Activated T-helper 2 cell treated with anti-CD3 and anti-CD28 coated beads, Interferon-gamma antibody, Interleukin-2, Interleukin-4, amounts not matched to agents 10 μg/mL and 5 μg/mL and 100 μg/mL, durations not matched to agents 14 hours and 24 hours and 36 hours (primary cell): ENCODE measurements around the gene MSX1. TPM values are rescaled to one million over a fixed set of nuclear protein-coding genes. Genes with fewer than 3 reads are reported as not detected.
"Not testable (repeated sequence)": the region's sequence is repeated elsewhere in the genome, so short reads cannot be mapped to it uniquely, and the experiment has no call there.

ENCODE experiments used
- DNase-seq: peaks from one replicate; pipeline ENCODE4 v3.0.0; 2021; ENCODE audit warnings: low spot score
- H3K27ac Mint-ChIP-seq: one replicate; pipeline ENCODE4 v1.8.0; 2021; ENCODE audit warnings: mixed read lengths
- H3K27me3 Mint-ChIP-seq: one replicate; pipeline ENCODE4 v1.8.0; 2021; ENCODE audit warnings: low read depth, mixed read lengths
- H3K36me3 Mint-ChIP-seq: one replicate; pipeline ENCODE4 v1.8.0; 2021; ENCODE audit warnings: low read depth, mixed read lengths
- H3K4me1 Mint-ChIP-seq: one replicate; pipeline ENCODE4 v1.8.0; 2021; ENCODE audit warnings: low read depth, mixed read lengths
- H3K4me3 Mint-ChIP-seq: one replicate; pipeline ENCODE4 v1.8.0; 2021; ENCODE audit warnings: low read depth, mild to moderate bottlenecking, moderate library complexity, mixed read lengths
- H3K9me3 Mint-ChIP-seq: one replicate; pipeline ENCODE4 v1.8.0; 2021; ENCODE audit warnings: mixed read lengths
- intact Hi-C: fragments of 100-400 bp; cut with micrococcal nuclease; formaldehyde crosslinking; loops from one replicate; pipeline ENCODE4 v1.15.1; 2023
- total RNA-seq: library from RNA; stranded (reverse); gene quantifications from 2 replicates; pipeline ENCODE4 v1.2.3, GENCODE V29; 2022

MSX1 gene
- total RNA-seq = not detected in 2 replicates

DNA sequence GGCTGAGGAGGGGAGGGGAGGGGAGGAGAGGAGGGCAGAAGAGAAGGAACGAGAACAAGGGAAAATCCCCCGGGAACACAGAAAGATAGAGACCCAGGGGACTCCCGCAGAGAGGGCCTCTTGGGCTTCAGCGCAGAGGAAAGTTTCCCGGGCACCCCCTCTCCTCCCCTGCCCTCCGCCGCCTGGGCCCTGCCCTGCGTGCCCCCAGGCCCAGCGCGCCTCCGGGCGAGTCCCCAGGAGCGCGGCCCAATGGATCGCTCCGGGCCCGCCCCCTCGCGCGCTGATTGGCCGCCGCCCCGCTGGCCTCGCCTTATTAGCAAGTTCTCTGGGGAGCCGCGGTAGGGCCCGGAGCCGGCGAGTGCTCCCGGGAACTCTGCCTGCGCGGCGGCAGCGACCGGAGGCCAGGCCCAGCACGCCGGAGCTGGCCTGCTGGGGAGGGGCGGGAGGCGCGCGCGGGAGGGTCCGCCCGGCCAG, at the start of gene MSX1:
MSX1 (plus strand) TSS at position 341 of the 474 bp plus-strand sequence. CDS start 235 bp downstream, outside the sequence.
- Mint-ChIP-seq H3K4me3 (peak within 1 kb of the TSS; percentile 60), H3K36me3 (no peaks in the 10 kb centered on the region), H3K4me1 (peaks cover 9% of the 10 kb centered on the region), H3K27ac (no peak within 1 kb of the TSS), H3K9me3 (peaks cover 6% of the 10 kb centered on the region), H3K27me3 (peaks cover 75% of the 10 kb centered on the region)
- intact Hi-C loops = no loop called here
- no peak for DNase-seq

DNA sequence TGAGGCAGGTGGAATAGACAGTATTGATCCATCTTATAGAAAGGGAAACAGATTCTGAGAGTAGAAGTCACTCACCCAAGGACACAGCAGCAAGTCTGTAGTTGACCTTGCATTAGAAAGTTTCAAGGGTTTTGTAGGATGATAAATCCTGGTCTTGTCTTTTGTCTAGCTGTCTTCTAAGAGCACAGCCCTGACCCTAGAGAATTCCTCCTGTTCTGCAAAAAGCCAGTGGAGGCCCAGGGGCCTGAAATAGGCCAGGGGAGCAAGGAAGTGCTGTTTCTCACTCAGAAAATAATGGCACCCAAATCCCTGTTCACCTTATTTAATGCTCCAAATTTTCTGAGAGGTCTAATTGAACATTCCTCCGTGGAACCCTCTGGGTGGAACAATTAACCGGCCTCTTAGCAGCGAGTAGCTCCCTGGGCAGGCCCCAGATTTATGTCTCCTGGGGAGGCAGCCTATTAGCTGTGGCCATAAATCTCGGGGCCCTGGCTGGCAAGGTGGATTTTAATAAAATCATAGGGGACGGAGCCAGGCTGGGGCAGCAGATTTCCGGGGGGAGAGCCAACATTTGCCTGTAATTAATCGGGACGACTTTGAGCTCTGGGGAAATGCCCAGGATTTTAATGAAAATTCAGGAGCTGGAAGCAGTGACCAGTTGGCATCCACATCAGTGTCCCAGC, 49.2 kb upstream of the MSX1 start:
- no peak overlapping the region for H3K4me3 Mint-ChIP-seq
- H3K27ac Mint-ChIP-seq = no peak overlapping the region
- H3K27me3 Mint-ChIP-seq = no peaks in the 10 kb centered on the region
- intact Hi-C loops = no loop called here
- DNase-seq = no peak
- H3K36me3 Mint-ChIP-seq = no peaks in the 10 kb centered on the region
- H3K4me1 Mint-ChIP-seq = no peaks in the 10 kb centered on the region
- H3K9me3 Mint-ChIP-seq = peaks cover 3% of the 10 kb centered on the region

DNA sequence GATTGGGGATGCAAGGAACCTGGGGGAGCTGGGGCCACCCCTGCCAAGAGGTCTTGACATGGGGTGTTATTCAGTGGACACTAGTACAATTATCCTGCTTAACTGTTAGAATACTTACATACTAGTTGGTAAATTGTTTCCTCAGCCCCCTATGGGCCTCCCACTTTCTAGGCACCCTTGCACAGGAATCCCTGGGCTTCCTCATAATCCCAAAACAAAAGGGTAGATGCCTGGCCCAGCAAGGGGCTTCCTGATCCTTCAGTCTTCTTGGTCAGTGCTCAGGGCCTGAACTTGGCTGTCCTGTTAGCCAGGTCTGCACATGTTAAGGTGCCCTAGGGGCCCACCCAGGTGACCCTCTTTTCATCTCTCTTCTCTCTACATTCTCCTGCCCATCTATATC, 48.7 kb upstream of the MSX1 start:
- Mint-ChIP-seq H3K4me1 (no peaks in the 10 kb centered on the region), H3K27me3 (no peaks in the 10 kb centered on the region), H3K4me3 (no peak overlapping the region), H3K27ac (no peak overlapping the region), H3K9me3 (no peaks in the 10 kb centered on the region), H3K36me3 (no peaks in the 10 kb centered on the region)
- intact Hi-C loops = no loop called here
- no peak for DNase-seq

GRCh38 chr4:4812145-4812794, 47.2 kb upstream of the MSX1 start:
- no peaks in the 10 kb centered on the region for H3K27me3 Mint-ChIP-seq
- no peak for DNase-seq
- H3K9me3 Mint-ChIP-seq = peaks cover 3% of the 10 kb centered on the region
- H3K27ac Mint-ChIP-seq = no peak overlapping the region
- intact Hi-C loops = no loop called here
- H3K36me3 Mint-ChIP-seq = no peaks in the 10 kb centered on the region
- H3K4me1 Mint-ChIP-seq = no peaks in the 10 kb centered on the region
- no peak overlapping the region for H3K4me3 Mint-ChIP-seq

- Mint-ChIP-seq H3K27ac (no peak overlapping the region), H3K27me3 (no peaks in the 10 kb centered on the region), H3K4me3 (no peak overlapping the region), H3K9me3 (peaks cover 3% of the 10 kb centered on the region), H3K4me1 (no peaks in the 10 kb centered on the region), H3K36me3 (no peaks in the 10 kb centered on the region)
- intact Hi-C loops = no loop called here
- no peak for DNase-seq
These were observed 40.9 kb upstream of the MSX1 start for GRCh38 chr4:4818415-4819212.

- no peak for DNase-seq
- Mint-ChIP-seq H3K27ac (no peak overlapping the region), H3K27me3 (no peaks in the 10 kb centered on the region), H3K4me3 (no peak overlapping the region), H3K4me1 (no peaks in the 10 kb centered on the region), H3K9me3 (peaks cover 3% of the 10 kb centered on the region), H3K36me3 (no peaks in the 10 kb centered on the region)
- intact Hi-C loops = no loop called here
These were observed 40.3 kb upstream of the MSX1 start for GRCh38 chr4:4819213-4819606.

DNA sequence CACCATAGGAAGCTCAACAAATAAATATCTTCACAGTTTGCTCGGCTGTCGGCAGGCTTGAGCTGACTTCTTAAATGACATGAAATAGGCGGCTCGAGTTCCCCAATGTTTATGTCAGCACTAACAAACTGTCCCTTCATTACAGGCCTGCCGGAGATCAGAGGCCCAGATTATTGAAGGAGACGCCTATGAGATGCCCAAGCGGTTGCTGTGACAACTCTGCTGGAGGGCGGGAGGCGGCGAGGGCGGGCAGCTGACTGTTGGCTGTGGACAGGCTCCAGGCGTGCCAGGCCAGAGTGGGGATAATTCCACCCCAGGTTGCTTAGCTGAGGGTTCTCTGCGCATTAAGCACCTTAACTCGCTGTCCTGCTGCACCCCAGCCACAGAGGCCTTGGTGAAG, 39.2 kb upstream of the MSX1 start:
- no peak overlapping the region for H3K27ac Mint-ChIP-seq
- no peaks in the 10 kb centered on the region for H3K27me3 Mint-ChIP-seq
- intact Hi-C loops = no loop called here
- H3K9me3 Mint-ChIP-seq = peaks cover 3% of the 10 kb centered on the region
- H3K4me1 Mint-ChIP-seq = no peaks in the 10 kb centered on the region
- H3K4me3 Mint-ChIP-seq = no peak overlapping the region
- no peak for DNase-seq
- no peaks in the 10 kb centered on the region for H3K36me3 Mint-ChIP-seq

DNA sequence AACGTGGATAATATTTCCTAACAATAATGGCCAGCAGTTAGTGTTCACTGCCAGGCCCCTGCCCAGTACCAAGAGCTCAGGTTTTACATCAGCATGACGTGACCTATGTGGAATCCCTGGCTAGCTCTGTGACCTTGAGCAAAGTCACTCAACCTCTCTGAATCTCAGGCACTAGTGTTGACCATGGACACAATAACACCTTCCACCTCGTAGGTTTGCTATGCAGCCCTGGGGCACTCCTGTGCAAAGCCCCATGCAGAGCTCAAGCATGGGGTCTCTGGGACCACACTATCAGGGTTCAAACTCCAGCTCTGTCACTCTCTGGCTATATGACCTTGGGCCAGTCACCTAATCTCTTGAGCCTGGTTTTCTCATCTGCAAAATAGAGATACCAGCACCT, 38.7 kb upstream of the MSX1 start:
- Mint-ChIP-seq H3K4me1 (no peaks in the 10 kb centered on the region), H3K9me3 (peaks cover 3% of the 10 kb centered on the region), H3K4me3 (no peak overlapping the region), H3K36me3 (no peaks in the 10 kb centered on the region), H3K27me3 (no peaks in the 10 kb centered on the region), H3K27ac (no peak overlapping the region)
- no peak for DNase-seq
- intact Hi-C loops = no loop called here

DNA sequence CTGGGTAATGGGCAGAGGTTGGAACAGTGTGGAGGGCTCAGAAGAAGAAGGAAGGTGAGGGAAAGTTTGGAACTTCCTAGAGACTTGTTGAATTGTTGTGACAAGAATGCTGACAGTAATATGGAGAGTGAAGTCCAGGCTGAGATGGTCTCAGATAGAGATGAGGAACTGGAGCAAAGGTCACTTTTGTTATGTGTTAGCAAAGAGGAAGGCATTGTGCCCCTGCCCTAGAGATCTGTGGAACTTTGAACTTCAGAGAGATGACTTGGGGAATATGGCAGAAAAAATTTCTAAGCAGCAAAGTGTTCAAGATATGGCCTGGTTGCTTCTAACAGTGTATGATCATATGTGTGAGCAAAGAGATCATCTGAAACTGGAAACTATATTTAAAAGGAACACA, 37.9 kb upstream of the MSX1 start:
- Mint-ChIP-seq H3K9me3 (peaks cover 3% of the 10 kb centered on the region), H3K36me3 (no peaks in the 10 kb centered on the region), H3K27ac (no peak overlapping the region), H3K4me3 (no peak overlapping the region), H3K4me1 (no peaks in the 10 kb centered on the region), H3K27me3 (no peaks in the 10 kb centered on the region)
- intact Hi-C loops = no loop called here
- DNase-seq = no peak

DNA sequence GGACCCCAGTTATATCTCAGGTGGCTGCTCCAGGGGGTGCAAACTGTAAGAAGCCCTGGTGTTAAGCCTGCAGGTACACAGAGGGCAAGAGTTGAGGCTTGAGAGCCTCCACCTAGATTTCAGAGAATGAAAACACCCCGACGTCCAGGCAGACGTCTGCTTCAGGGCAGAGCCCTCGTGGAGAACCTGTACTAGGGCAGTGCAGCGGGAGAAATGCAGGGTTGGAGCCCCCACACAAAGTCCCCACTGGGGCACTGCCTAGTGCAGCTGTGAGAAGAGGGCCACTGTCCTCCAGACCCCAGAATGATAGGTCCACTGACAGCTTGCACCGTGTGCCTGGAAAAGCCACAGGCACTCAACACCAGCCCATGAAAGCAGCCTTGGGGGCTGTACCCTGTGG, 37.2 kb upstream of the MSX1 start:
- DNase-seq, intact Hi-C loops: not testable (repeated sequence)

GRCh38 chr4:4823621-4824162, 35.8 kb upstream of the MSX1 start:
- intact Hi-C loops = no loop called here
- H3K4me1 Mint-ChIP-seq = no peaks in the 10 kb centered on the region
- no peak overlapping the region for H3K27ac Mint-ChIP-seq
- H3K9me3 Mint-ChIP-seq = no peaks in the 10 kb centered on the region
- H3K4me3 Mint-ChIP-seq = no peak overlapping the region
- DNase-seq = no peak
- H3K27me3 Mint-ChIP-seq = no peaks in the 10 kb centered on the region
- no peaks in the 10 kb centered on the region for H3K36me3 Mint-ChIP-seq

More for the DNA sequence above, 37.2 kb upstream of the MSX1 start:
- H3K36me3 Mint-ChIP-seq, H3K9me3 Mint-ChIP-seq, H3K27me3 Mint-ChIP-seq, H3K27ac Mint-ChIP-seq, H3K4me3 Mint-ChIP-seq, H3K4me1 Mint-ChIP-seq: not testable (repeated sequence)

- Mint-ChIP-seq H3K9me3 (no peaks in the 10 kb centered on the region), H3K36me3 (no peaks in the 10 kb centered on the region), H3K27ac (no peak overlapping the region), H3K4me1 (no peaks in the 10 kb centered on the region), H3K27me3 (no peaks in the 10 kb centered on the region), H3K4me3 (no peak overlapping the region)
- intact Hi-C loops = no loop called here
- no peak for DNase-seq
These were observed 35.2 kb upstream of the MSX1 start for GRCh38 chr4:4824232-4824631.

DNA sequence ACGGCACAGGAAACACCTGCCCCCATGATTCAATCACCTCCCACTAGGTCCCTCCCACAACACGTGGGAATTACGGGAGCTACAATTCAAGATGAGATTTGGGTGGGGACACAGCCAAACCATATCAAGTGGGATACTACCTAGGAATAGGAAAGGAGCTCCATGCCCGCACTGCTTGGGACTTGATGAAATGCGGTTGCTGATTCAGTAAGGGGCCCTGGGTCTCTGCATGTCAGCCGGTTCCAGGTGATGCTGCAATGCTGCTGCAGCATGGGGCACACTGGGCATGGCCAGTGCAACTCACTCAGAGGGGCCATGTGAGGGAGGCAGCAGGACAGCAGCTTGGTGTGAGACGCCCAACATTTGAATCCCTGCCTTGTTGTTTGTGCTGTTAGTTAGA, 34.0 kb upstream of the MSX1 start:
- Mint-ChIP-seq H3K36me3 (no peaks in the 10 kb centered on the region), H3K27me3 (no peaks in the 10 kb centered on the region), H3K27ac (no peak overlapping the region), H3K9me3 (no peaks in the 10 kb centered on the region), H3K4me3 (no peak overlapping the region), H3K4me1 (no peaks in the 10 kb centered on the region)
- no peak for DNase-seq
- intact Hi-C loops = no loop called here
